ENCODE measurements around the gene HTT.
A peak's percentile ranks its signal among the peaks of the same experiment; 100 is the strongest.
"Not testable (repeated sequence)": the region's sequence is repeated elsewhere in the genome, so short reads cannot be mapped to it uniquely, and the experiment has no call there.

The HTT gene

DNA sequence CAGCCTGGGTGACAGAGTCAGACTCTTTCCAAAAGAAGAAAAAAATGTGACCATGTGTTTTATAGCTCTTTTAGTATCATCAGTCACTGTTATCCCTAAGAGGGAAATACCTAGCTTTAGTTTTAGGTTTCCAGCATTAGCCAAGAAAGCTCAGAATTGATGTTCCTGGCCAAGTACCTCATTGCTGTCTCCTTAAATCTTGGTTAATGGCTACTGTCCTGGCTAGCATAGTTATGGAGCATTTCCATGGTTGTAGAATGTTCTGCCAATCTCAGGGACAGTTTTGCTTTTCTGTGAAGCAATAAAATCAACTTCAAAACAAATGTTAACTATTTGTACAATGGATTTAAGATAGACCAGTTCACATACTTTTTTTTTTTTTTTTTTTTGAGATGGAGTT lies 74.4 kb downstream of the HTT start:
- Histone ChIP-seq H3K4me1 (ENCODE audit: insufficient read depth, low read length, poor library complexity, severe bottlenecking) (no peaks in the 10 kb centered on the region), H3K36me3 (ENCODE audit: insufficient read depth, low read length) (peaks cover 65% of the 10 kb centered on the region; the same call in 1 of the 2 replicates), H3K9me3 (ENCODE audit: insufficient read depth, low read depth, low read length) (no peaks in the 10 kb centered on the region), H3K79me2 (ENCODE audit: insufficient read depth, low read length) (no peaks in the 10 kb centered on the region), H3F3A (ENCODE audit: low read depth) (no peaks in the 10 kb centered on the region), H3K4me3 (ENCODE audit: low read length, poor library complexity, severe bottlenecking) (no peak overlapping the region), H2AFZ (ENCODE audit: low read length) (no peak overlapping the region), H3K9ac (ENCODE audit: low read depth, low read length, poor library complexity, severe bottlenecking) (no peak overlapping the region), H3K9me2 (replicated peaks; ENCODE audit: low read depth, low read length) (no peaks in the 10 kb centered on the region), H3K4me2 (ENCODE audit: low read depth, low read length, poor library complexity, severe bottlenecking) (no peak overlapping the region), H3K27me3 (ENCODE audit: insufficient read depth, low read length, poor library complexity, severe bottlenecking) (no peaks in the 10 kb centered on the region), H4K20me1 (ENCODE audit: insufficient read depth, low read length, poor library complexity, severe bottlenecking) (no peaks in the 10 kb centered on the region)
- TF ChIP-seq, protein P1, sequence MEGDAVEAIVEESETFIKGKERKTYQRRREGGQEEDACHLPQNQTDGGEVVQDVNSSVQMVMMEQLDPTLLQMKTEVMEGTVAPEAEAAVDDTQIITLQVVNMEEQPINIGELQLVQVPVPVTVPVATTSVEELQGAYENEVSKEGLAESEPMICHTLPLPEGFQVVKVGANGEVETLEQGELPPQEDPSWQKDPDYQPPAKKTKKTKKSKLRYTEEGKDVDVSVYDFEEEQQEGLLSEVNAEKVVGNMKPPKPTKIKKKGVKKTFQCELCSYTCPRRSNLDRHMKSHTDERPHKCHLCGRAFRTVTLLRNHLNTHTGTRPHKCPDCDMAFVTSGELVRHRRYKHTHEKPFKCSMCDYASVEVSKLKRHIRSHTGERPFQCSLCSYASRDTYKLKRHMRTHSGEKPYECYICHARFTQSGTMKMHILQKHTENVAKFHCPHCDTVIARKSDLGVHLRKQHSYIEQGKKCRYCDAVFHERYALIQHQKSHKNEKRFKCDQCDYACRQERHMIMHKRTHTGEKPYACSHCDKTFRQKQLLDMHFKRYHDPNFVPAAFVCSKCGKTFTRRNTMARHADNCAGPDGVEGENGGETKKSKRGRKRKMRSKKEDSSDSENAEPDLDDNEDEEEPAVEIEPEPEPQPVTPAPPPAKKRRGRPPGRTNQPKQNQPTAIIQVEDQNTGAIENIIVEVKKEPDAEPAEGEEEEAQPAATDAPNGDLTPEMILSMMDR (conservative IDR thresholded peaks at IDR 0.05; ENCODE audit: low read length) = no peak
- no peak for TF ChIP-seq EZH2phosphoT487 (IDR thresholded peaks at IDR 0.05; ENCODE audit: borderline replicate concordance)

DNA sequence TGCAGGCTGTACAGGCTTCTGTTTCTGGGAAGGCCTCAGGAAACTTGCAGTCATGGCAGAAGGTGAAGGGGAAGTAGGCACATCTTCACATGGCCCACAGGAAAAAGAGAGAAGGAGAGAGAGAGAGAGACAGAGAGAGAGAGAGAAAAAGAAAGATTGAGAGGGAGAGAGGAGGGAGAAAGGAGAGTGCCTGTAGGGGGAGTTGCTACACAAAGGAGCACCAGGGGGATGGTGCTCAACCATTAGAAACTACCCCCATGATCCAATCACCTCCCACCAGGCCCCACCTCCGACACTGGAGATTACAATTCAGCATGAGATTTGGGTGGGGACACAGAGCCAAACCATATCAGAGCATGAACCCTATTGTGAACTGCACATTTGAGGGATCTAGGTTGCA lies 76.8 kb downstream of the HTT start:
- TF ChIP-seq, protein P1 (conservative IDR thresholded peaks at IDR 0.05; ENCODE audit: low read length) = peak; percentile 29
- not testable (repeated sequence) for H3K4me1 ChIP-seq (ENCODE audit: insufficient read depth, low read length, poor library complexity, severe bottlenecking); H3K4me3 ChIP-seq (ENCODE audit: low read length, poor library complexity, severe bottlenecking); H3K4me2 ChIP-seq (ENCODE audit: low read depth, low read length, poor library complexity, severe bottlenecking); H3K9me2 ChIP-seq (replicated peaks; ENCODE audit: low read depth, low read length); H4K20me1 ChIP-seq (ENCODE audit: insufficient read depth, low read length, poor library complexity, severe bottlenecking); H3K79me2 ChIP-seq (ENCODE audit: insufficient read depth, low read length); H3K9me3 ChIP-seq (ENCODE audit: insufficient read depth, low read depth, low read length); H3K9ac ChIP-seq (ENCODE audit: low read depth, low read length, poor library complexity, severe bottlenecking); H3K27me3 ChIP-seq (ENCODE audit: insufficient read depth, low read length, poor library complexity, severe bottlenecking); H2AFZ ChIP-seq (ENCODE audit: low read length); H3F3A ChIP-seq (ENCODE audit: low read depth)
- peaks cover 65% of the 10 kb centered on the region; the same call in 1 of the 2 replicates for H3K36me3 ChIP-seq (ENCODE audit: insufficient read depth, low read length)

DNA sequence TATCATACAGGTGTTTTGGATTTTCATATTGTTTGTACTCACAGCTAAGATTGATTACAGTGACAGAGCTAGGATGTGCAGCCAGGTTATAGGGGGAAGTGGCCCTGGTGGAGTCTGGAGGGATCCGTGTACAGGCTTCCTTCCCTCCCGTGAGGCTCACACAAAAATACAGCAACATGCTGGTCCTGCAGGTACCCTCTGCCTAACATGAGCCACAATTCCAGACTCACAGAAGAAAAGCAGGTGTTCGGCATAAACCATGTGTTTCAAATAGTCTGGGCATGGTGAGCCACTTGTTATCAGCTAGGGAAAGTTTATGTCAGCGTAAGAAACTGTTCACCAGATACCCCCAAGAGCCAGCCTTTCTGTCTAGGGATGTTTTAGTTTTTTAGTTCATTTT lies 82.9 kb downstream of the HTT start:
- Histone ChIP-seq H3K4me3 (ENCODE audit: low read length, poor library complexity, severe bottlenecking) (no peak overlapping the region), H3K36me3 (ENCODE audit: insufficient read depth, low read length) (peaks cover 60% of the 10 kb centered on the region; the same call in 1 of the 2 replicates), H3K9me3 (ENCODE audit: insufficient read depth, low read depth, low read length) (no peaks in the 10 kb centered on the region)

More for the DNA sequence above, 82.9 kb downstream of the HTT start:
- Histone ChIP-seq H3K4me2 (ENCODE audit: low read depth, low read length, poor library complexity, severe bottlenecking) (no peak overlapping the region), H3K4me1 (ENCODE audit: insufficient read depth, low read length, poor library complexity, severe bottlenecking) (no peaks in the 10 kb centered on the region), H2AFZ (ENCODE audit: low read length) (no peak overlapping the region), H3F3A (ENCODE audit: low read depth) (no peaks in the 10 kb centered on the region), H3K79me2 (ENCODE audit: insufficient read depth, low read length) (no peaks in the 10 kb centered on the region), H3K9ac (ENCODE audit: low read depth, low read length, poor library complexity, severe bottlenecking) (no peak overlapping the region), H4K20me1 (ENCODE audit: insufficient read depth, low read length, poor library complexity, severe bottlenecking) (no peaks in the 10 kb centered on the region), H3K27me3 (ENCODE audit: insufficient read depth, low read length, poor library complexity, severe bottlenecking) (no peaks in the 10 kb centered on the region), H3K9me2 (replicated peaks; ENCODE audit: low read depth, low read length) (no peaks in the 10 kb centered on the region)
- TF ChIP-seq EZH2phosphoT487 (IDR thresholded peaks at IDR 0.05; ENCODE audit: borderline replicate concordance) = no peak
- TF ChIP-seq, protein P1 (conservative IDR thresholded peaks at IDR 0.05; ENCODE audit: low read length) = no peak

Data from Loucy (cell line).